Psoas muscle (tissue), 8 donors: ENCODE data around the gene HSPA6. TPM values are rescaled to one million over a fixed set of nuclear protein-coding genes. Genes with fewer than 3 reads are reported as not detected.
"Not testable (repeated sequence)": the region's sequence is repeated elsewhere in the genome, so short reads cannot be mapped to it uniquely, and the experiment has no call there.

Source experiments
- ATAC-seq, 4 donors: fragments of 200-7000 bp; cut with Tn5 transposase; one replicate each; pipeline ENCODE4 v1.9.1; 2020; ENCODE audit warnings: moderate library complexity in 3 of 4, mild to moderate bottlenecking in 2 of 4
- DNase-seq, 2 donors: peaks; one replicate each; pipeline ENCODE4 v3.0.0-alpha.2; 2020
- H3K27ac ChIP-seq: fragments of 200-600 bp; one replicate; pipeline ENCODE4 v1.8.0; 2022
- H3K27me3 ChIP-seq, 3 donors: fragments of 200-600 bp in 1 of 3; one replicate each; pipeline versions ENCODE4 v1.6.1 to v1.8.0; 2013 to 2022; ENCODE audit warnings: low read length in 2 of 3, mild to moderate bottlenecking in 2 of 3, moderate library complexity in 1 of 3; ENCODE audit not compliant: insufficient read depth in 3 of 3
- H3K36me3 ChIP-seq, 2 donors: fragments of 200-600 bp in 1 of 2; one replicate each; pipeline versions ENCODE4 v1.6.1 to v1.8.0; 2013 to 2022; ENCODE audit warnings: low read depth in 1 of 2, mild to moderate bottlenecking in 1 of 2, moderate library complexity in 1 of 2; ENCODE audit not compliant: insufficient read depth in 1 of 2
- H3K4me1 ChIP-seq: fragments of 200-600 bp; one replicate; pipeline ENCODE4 v1.8.0; 2022
- H3K4me3 ChIP-seq: fragments of 200-600 bp; one replicate; pipeline ENCODE4 v1.8.0; 2022; ENCODE audit warnings: mild to moderate bottlenecking
- H3K9me3 ChIP-seq: fragments of 200-600 bp; one replicate; pipeline ENCODE4 v1.8.0; 2022
- WGBS, 3 donors: extraction: QIAGEN DNeasy Blood & Tissue Kit; methylation state at CpG; one replicate each; pipeline versions ENCODE4 v1.1.6 to v1.1.7; 2013; 5-methylcytosine and 5-hydroxymethylcytosine counted together
- intact Hi-C, 2 donors: fragments of 100-400 bp; cut with DNase I; formaldehyde crosslinking; loops; one replicate each; pipeline versions ENCODE4 v1.11.0 to v1.14.2; 2022
- polyA plus RNA-seq, 3 donors: library from polyadenylated mRNA; stranded (reverse); fragments of 200-250 nt; gene quantifications; one replicate each; pipeline ENCODE4 v1.2.3, GENCODE V29; 2013
- total RNA-seq, 4 donors: library from RNA; stranded (reverse); fragmentation: NEBNext Ultra II Directional in 2 of 4; extraction: Animal tissue kit (Norgen Biotek cat#: 25700) in 2 of 4; gene quantifications; one replicate each; pipeline versions ENCODE4 v1.2.1 to v1.2.4, GENCODE V29; 2021 to 2023
- donor health status: healthy with polysubstance abuse.
- donor health status: DM: no; HTN: no; CAD: no; lungs with moderate emphysema.
- donor health status: Bipolar disorder and iron deficiency.
- donor health status: healthy.
- donor health status: DM: yes; HTN: yes; CAD: no.
- donor health status: DM: no; HTN: no; CAD: no.
- donor health status: DM: no; HTN: no; CAD: no.
- donor health status: DM: yes; HTN: yes; CAD: no.

HSPA6 gene
- total and polyA plus RNA-seq, 7 donors: 0.32 to 37.7 (median 0.98) TPM

DNA sequence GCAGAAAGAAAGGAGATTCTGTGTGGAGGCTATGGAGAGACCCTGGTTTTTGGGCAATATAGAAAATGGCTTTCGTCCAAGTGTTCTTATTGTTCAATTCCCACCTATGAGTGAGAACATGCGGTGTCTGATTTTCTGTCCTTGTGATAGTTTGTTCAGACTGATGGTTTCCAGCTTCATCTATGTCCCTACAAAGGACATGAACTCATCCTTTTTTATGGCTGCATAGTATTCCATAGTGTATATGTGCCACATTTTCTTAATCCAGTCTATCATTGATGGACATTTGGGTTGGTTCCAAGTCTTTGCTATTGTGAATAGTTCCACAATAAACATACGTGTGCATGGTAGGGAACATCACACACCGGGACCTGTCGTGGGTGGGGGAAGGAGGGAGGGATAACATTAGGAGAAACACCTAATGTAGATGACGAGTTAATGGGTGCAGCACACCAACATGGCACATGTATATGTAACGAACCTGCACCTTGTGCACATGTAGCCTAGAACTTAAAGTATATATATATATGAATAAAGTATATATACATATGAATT is 14.7 kb downstream of the HSPA6 start:
- H3K9me3 ChIP-seq, DNase-seq, ATAC-seq, H3K36me3 ChIP-seq, intact Hi-C loops, H3K4me3 ChIP-seq, H3K27ac ChIP-seq, H3K4me1 ChIP-seq: not testable (repeated sequence)
- 88 to 92% (median 90%) methylated on average over 7 of the region's 7 CpGs for WGBS, 3 donors
- H3K27me3 ChIP-seq: peaks cover 0 to 24% (median 3%) of the 10 kb centered on the region in 3 donors

DNA sequence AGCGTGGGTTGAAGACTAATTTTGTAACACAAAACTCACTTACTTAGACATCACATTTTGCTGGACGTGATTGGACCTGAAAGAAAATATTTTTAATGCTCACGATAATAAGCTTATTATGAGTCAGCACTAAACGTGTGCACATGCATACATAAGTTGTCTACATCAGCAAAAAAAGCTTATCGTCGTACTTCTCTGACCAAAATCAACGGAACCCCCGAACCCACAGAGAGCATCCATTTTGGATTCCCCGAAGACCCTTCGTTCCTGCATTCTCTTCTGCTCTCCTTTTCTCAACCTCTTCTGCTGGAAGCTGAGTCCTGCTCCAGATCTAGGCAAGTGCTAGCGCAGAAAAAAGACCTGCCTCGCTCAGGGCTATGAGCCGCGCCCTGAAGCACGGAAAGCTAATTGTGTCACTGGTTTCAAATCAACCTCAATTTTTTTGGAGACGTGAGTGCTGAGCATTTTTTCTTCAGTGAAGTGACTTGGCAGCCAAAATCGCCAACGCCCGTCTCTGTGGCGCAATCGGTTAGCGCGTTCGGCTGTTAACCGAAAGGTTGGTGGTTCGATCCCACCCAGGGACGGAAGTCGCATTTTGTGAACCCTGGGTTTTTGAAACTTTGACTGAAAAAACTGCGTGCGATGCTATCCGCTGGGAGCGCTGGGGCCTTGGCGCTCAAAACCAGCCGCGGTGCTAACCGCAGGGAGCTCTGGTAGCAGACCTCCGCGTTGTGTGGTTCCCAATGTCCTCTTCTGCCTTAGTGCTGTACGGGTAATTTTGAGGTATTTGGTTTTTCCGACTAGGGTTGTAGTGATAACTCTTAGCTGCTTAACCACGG is 15.6 kb downstream of the HSPA6 start:
- WGBS, 3 donors: 3 to 5% (median 5%) methylated on average over 41 of the region's 41 CpGs
- H3K9me3 ChIP-seq, intact Hi-C loops, H3K4me1 ChIP-seq, H3K27ac ChIP-seq, H3K36me3 ChIP-seq: not testable (repeated sequence)
- Histone ChIP-seq H3K4me3 (peak overlapping the region; percentile 58), H3K27me3 (peaks cover 0 to 24% (median 3%) of the 10 kb centered on the region in 3 donors)
- ATAC-seq (peak; percentile 23 to 63 (median 46)), DNase-seq (peak; percentile 70 to 82)

DNA sequence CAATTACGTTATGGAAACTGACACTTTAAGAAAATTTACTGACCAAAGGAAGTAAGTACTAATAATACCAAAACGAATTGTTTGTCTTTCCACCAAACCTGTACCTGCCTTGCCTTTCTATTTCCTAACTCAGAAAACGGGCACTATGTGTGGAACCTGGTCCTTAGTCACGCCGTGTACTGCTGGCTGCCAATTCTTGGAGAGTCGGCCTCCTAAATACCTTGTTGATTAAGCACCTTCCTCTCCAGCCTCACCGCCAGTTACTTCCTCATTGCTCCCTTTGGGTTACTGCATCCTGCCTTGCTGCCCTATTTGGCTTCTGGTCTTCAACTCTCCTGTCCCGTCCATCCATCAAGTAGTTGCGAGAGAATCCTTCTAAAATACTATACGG is 16.2 kb downstream of the HSPA6 start:
- H3K27me3 ChIP-seq: peaks cover 0 to 24% (median 3%) of the 10 kb centered on the region in 3 donors
- H3K36me3 ChIP-seq, H3K4me1 ChIP-seq, intact Hi-C loops, H3K27ac ChIP-seq, H3K9me3 ChIP-seq, H3K4me3 ChIP-seq, DNase-seq: not testable (repeated sequence)
- 49 to 53% (median 50%) methylated on average over 10 of the region's 10 CpGs for WGBS, 3 donors
- peak in 1 of 4 donors; percentile 19 for ATAC-seq

DNA sequence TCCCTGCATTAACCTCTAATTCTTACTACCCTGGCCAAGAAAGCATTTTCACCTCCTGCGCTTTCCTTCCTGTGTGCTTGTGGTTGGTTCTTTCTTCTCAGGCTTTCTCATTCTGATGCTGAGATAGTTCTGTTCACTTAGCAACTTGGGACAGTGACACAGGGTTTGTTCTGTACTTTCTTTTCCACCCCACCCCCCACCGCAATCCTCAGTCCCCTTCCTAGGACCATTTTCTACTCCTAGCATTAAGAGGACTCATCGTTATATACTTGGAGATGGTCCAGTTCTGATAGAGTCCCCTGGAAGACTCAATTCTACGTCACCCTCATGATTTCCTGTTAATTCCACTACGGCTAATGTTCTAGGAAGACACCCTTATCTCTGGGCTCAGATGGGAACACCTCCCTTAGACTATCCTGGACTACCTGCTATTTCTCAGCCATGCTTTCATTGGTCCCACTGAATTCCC is 17.8 kb downstream of the HSPA6 start:
- ATAC-seq, H3K4me1 ChIP-seq, H3K36me3 ChIP-seq, H3K27ac ChIP-seq, intact Hi-C loops, H3K9me3 ChIP-seq, H3K4me3 ChIP-seq, DNase-seq: not testable (repeated sequence)
- peaks cover 0 to 24% (median 3%) of the 10 kb centered on the region in 3 donors for H3K27me3 ChIP-seq
- 72 to 87% (median 76%) methylated on average over 5 of the region's 5 CpGs for WGBS, 3 donors

DNA sequence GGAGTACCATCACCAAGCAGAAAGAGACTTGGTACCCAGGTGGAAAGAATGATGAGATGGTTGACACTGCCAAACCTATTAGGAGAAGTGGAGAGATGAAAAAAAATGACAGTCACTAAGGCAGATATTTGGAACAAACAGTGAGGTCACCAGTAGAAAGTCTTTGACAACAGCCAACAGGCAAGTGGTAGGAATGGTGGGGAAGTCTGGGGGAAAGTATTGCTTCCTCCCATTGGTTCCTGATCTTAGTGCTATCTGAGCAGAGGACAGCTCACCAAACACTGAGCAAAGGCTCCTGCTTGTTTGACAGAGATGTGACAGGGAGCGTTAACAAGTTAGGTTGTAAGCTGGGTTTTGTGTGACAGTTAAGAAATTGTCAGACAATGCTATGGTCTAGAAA is 18.8 kb downstream of the HSPA6 start:
- H3K4me3 ChIP-seq, H3K27ac ChIP-seq, DNase-seq, H3K36me3 ChIP-seq, ATAC-seq, intact Hi-C loops, H3K9me3 ChIP-seq, H3K4me1 ChIP-seq: not testable (repeated sequence)
- peaks cover 0 to 24% (median 3%) of the 10 kb centered on the region in 3 donors for H3K27me3 ChIP-seq
- WGBS, 3 donors: 87 to 100% (median 88%) methylated on average over 1 of the region's 1 CpG

DNA sequence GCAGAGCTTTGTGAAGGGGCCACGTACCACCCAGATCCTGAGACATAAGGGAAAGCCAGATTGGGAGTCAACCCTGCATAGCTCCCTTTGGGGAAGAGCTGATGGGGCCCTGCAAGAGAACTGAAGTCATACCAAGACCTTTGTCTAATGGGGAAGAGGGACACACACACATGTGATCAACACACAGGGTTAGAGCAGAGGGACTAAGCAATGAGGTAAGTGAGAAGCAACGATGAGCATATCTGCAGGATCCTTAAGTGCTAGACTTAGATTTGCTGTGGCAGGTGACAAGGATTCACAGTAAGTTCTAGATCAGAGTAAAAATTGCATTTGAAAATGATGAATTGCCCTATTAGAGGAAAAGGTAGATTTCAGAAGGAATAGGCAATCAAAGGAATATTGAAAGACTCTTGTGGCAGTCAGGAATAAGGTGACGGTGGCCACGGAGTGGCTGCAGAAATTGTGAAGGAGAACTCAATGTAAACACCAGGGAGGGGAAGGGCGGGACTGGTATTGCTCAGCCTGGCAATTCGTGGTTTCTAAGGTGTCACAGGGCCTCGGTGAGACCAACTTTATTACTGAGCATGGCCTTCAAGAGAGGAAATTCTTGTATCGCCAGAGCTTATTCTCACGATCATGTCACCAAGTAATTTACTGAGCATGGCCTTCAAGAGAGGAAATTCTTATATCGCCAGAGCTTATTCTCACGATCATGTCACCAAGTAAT is 20.8 kb downstream of the HSPA6 start:
- H3K9me3 ChIP-seq, DNase-seq, H3K4me1 ChIP-seq, H3K4me3 ChIP-seq, H3K36me3 ChIP-seq, intact Hi-C loops, H3K27ac ChIP-seq, ATAC-seq: not testable (repeated sequence)
- H3K27me3 ChIP-seq: peaks cover 0 to 15% (median 0%) of the 10 kb centered on the region in 3 donors
- 61 to 66% (median 61%) methylated on average over 10 of the region's 11 CpGs for WGBS, 3 donors

DNA sequence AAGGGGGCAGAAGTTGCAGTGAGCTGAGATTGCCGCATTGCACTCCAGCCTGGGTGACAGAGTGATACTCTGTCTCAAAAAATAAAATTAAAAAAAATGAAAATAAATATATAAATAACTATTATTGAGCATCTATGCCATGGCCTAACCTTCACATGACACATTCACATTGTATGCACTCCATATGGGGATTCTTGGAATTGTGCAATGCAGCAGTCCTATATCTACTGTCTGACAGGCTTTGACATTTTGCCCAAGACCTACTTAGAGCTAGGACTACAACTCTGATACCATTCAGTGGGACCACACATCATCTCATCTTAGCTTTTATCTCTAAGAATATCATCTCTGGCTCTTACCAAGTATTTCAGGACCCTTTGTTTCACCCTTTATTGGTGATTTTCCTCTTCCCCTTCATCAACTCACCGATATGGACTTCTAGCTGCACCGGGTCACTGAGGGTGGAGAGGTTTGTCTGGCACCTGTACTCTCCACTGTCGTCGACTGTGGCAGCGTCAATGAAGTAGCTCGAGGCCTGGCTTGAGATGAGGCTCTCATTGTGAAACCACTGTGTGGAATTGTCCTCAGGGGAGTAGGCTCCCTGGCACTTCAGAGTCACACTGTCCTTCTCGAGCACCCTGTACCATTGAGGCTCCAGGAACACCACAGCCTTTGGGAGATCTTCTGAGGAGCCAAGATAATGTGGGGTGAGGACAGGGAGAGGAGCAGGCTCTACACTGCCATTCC is 23.8 kb downstream of the HSPA6 start:
- WGBS, 3 donors: 81 to 90% (median 89%) methylated on average over 8 of the region's 8 CpGs
- DNase-seq, H3K4me3 ChIP-seq, H3K27me3 ChIP-seq, intact Hi-C loops, ATAC-seq, H3K36me3 ChIP-seq, H3K4me1 ChIP-seq, H3K27ac ChIP-seq, H3K9me3 ChIP-seq: not testable (repeated sequence)

DNA sequence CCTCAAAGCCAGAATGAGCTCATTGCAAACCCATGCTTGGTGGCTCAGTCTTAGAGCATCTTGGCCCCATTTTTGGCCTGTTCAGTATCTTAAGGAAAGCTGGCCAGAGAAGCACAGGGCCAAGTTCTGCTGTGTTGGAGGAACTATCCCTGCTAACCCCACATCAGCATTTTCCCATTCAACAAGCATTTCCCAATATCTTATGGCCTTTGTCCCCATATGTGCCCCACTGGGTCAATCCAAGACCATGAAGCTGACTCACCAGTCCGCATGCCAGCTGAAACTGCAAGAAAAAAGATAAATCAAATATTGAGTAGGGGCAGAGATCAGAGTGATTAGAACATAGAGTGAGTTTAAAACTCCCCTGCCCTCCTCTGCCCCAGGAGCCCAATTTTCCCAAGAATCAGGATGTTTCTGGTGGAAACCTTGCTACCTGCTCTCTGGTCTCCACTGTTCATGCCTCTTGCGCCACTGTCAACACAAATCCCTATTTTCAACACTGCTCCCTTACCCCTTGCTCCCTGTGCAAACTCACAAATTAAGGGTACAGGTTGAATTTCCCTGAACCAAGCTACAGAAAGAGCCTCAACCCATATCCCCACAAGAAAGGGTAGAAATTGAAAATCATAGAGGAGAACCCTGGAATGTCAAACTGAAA is 24.5 kb downstream of the HSPA6 start:
- H3K4me1 ChIP-seq, ATAC-seq, H3K9me3 ChIP-seq, DNase-seq, H3K27ac ChIP-seq, intact Hi-C loops, H3K27me3 ChIP-seq, H3K4me3 ChIP-seq, H3K36me3 ChIP-seq: not testable (repeated sequence)
- WGBS, 3 donors: 79 to 88% (median 81%) methylated on average over 1 of the region's 2 CpGs
